ENCODE results near the gene KNCN.
A peak's percentile ranks its signal among the peaks of the same experiment; 100 is the strongest.

KNCN gene

GRCh38 chr1:46568461-46568891 is 17.0 kb upstream of the KNCN start:
- DNase-seq = no peak

GRCh38 chr1:46563341-46563740 is 11.9 kb upstream of the KNCN start:
- DNase-seq = no peak

GRCh38 chr1:46562498-46562897 is 11.1 kb upstream of the KNCN start:
- no peak for DNase-seq

GRCh38 chr1:46558966-46559365 is 7.5 kb upstream of the KNCN start:
- no peak for DNase-seq

- DNase-seq = peak; percentile 16
These were observed 6.9 kb upstream of the KNCN start for GRCh38 chr1:46558141-46558963.

- no peak for DNase-seq
These were observed 6.0 kb upstream of the KNCN start for GRCh38 chr1:46557403-46557802.

GRCh38 chr1:46556822-46557221 is 5.4 kb upstream of the KNCN start:
- DNase-seq = no peak

GRCh38 chr1:46555826-46556619 is 4.6 kb upstream of the KNCN start:
- DNase-seq = no peak

GRCh38 chr1:46554597-46555381 is 3.3 kb upstream of the KNCN start:
- no peak for DNase-seq

- no peak for DNase-seq
These were observed 2.8 kb upstream of the KNCN start for GRCh38 chr1:46554236-46554596.

GRCh38 chr1:46553506-46553905 is 2.1 kb upstream of the KNCN start:
- no peak for DNase-seq

- DNase-seq = no peak
These were observed 1.1 kb upstream of the KNCN start for GRCh38 chr1:46552357-46553237.

GRCh38 chr1:46550751-46551231 is 656 bp downstream of the KNCN start:
- DNase-seq = peak; percentile 76

- peak; percentile 68 for DNase-seq
These were observed 1.5 kb downstream of the KNCN start for GRCh38 chr1:46549697-46550681.

- no peak for DNase-seq
These were observed 3.7 kb downstream of the KNCN start for GRCh38 chr1:46547481-46548383.

GRCh38 chr1:46546210-46546609 is 5.2 kb downstream of the KNCN start:
- no peak for DNase-seq

- no peak for DNase-seq
These were observed 5.7 kb downstream of the KNCN start for GRCh38 chr1:46545784-46546183.

- DNase-seq = no peak
These were observed 6.7 kb downstream of the KNCN start for GRCh38 chr1:46544561-46545240.

Data from NCI-H146 (cell line).